HCT116 (cell line): Measurements from ENCODE around the gene PCDHA10. TPM values are rescaled to one million over a fixed set of nuclear protein-coding genes. Genes with fewer than 3 reads are reported as not detected.

ENCODE experiments used
- ATAC-seq: fragments of 200-7000 bp; cut with Tn5 transposase; 2 replicates; pipeline ENCODE4 v1.9.1; 2020; ENCODE audit warnings: mild to moderate bottlenecking, moderate library complexity
- BruUV-seq: library from RNA; stranded (reverse); fragments of 400-500 nt; replicated peaks from 2 replicates; lab custom pipeline; 2021; lab: Mats Ljungman, UMichigan
- CTCF ChIA-PET: fragments of 300-600 bp; sonication (Branson Sonifier 250); formaldehyde crosslinking; loops from one replicate; lab custom pipeline; 2021; ENCODE audit warnings: antibody characterized with exemption; lab: Charles Lee
- POLR2A ChIA-PET: fragments of 300-600, 350-600 bp; sonication (Branson Sonifier 250); formaldehyde crosslinking; loops from one replicate; lab custom pipeline; 2021; ENCODE audit warnings: antibody characterized with exemption; lab: Charles Lee
- RAD21 ChIA-PET, 2 experiments: fragments of 300-600 bp; sonication (Branson Sonifier 250); formaldehyde crosslinking; loops; one replicate each; lab custom pipeline; 2023; ENCODE audit warnings: low total read pairs in 2 of 2; ENCODE audit not compliant: uncharacterized antibody in 2 of 2, unreplicated experiment in 2 of 2, low non-redundant PET in 1 of 2; lab: Charles Lee
- DNase-seq: peaks from one replicate; pipeline ENCODE4 v3.0.0-alpha.2; 2010; ENCODE audit warnings: low read depth, low spot score
- H2AFZ ChIP-seq: fragments of 200-600 bp; shearing (Covaris generic), sonication (generic); 2 replicates; pipeline ENCODE4 v1.6.1; 2017; ENCODE audit warnings: low read depth, mixed run types, mixed read lengths, antibody characterized with exemption, low read length; ENCODE audit not compliant: poor library complexity, severe bottlenecking
- H3K27ac ChIP-seq: 2 replicates; pipeline ENCODE4 v1.5.1; 2012; ENCODE audit warnings: low read depth, low read length
- H3K27me3 ChIP-seq: fragments of 200-600 bp; sonication (generic); 2 replicates; pipeline ENCODE4 v1.6.1; 2016; ENCODE audit warnings: mixed run types, low read length, mixed read lengths; ENCODE audit not compliant: insufficient read depth
- H3K36me3 ChIP-seq, 2 experiments: fragments of 200-500 bp in 1 of 2; fragments of 200-600 bp in 1 of 2; sonication (Bioruptor generic) in 1 of 2; sonication (generic) in 1 of 2; 2 replicates each; pipeline versions ENCODE4 v1.5.1 to v1.6.1; 2014 to 2016; ENCODE audit warnings: low read length in 2 of 2, inconsistent platforms in 1 of 2, mixed read lengths in 1 of 2, mixed run types in 1 of 2; ENCODE audit not compliant: insufficient read depth in 2 of 2, control insufficient read depth in 1 of 2
- H3K4me1 ChIP-seq, 2 experiments: fragments of 200-600 bp in 1 of 2; sonication (generic) in 1 of 2; 2 replicates each; pipeline versions ENCODE4 v1.5.1 to v1.6.1; 2012 to 2017; ENCODE audit warnings: low read length in 2 of 2, inconsistent platforms in 1 of 2, mild to moderate bottlenecking in 1 of 2, mixed read lengths in 1 of 2, mixed run types in 1 of 2, moderate library complexity in 1 of 2; ENCODE audit not compliant: insufficient read depth in 2 of 2, control insufficient read depth in 1 of 2
- H3K4me2 ChIP-seq: fragments of 200-600 bp; sonication (generic); 2 replicates; pipeline ENCODE4 v1.6.1; 2017; ENCODE audit warnings: mixed run types, low read length, mixed read lengths
- H3K4me3 ChIP-seq, 2 experiments: fragments of 200-600 bp in 1 of 2; sonication (generic) in 1 of 2; replicated peaks in 1 of 2; 2 replicates each; pipeline ENCODE4 v1.5.1; 2011 to 2016; ENCODE audit warnings: low read length in 2 of 2, control low read depth in 1 of 2, low read depth in 1 of 2, mild to moderate bottlenecking in 1 of 2, mixed read lengths in 1 of 2, mixed run types in 1 of 2
- H3K79me2 ChIP-seq: fragments of 200-600 bp; sonication (generic); 2 replicates; pipeline ENCODE4 v1.6.1; 2017; ENCODE audit warnings: mild to moderate bottlenecking, mixed run types, low read length, moderate library complexity, mixed read lengths; ENCODE audit not compliant: insufficient read depth
- H3K9ac ChIP-seq: fragments of 200-600 bp; sonication (generic); 2 replicates; pipeline ENCODE4 v1.6.1; 2016; ENCODE audit warnings: low read length, mixed read lengths
- H3K9me2 ChIP-seq: fragments of 200-600 bp; sonication (generic), shearing (Covaris generic); 2 replicates; pipeline ENCODE4 v1.6.1; 2017; ENCODE audit warnings: mixed run types, mild to moderate bottlenecking, moderate library complexity; ENCODE audit not compliant: insufficient read depth
- H3K9me3 ChIP-seq, 2 experiments: fragments of 200-500 bp in 1 of 2; fragments of 200-600 bp in 1 of 2; sonication (Bioruptor generic) in 1 of 2; sonication (generic) in 1 of 2; 2 replicates each; pipeline ENCODE4 v1.6.1; 2014 to 2017; ENCODE audit warnings: low read length in 2 of 2, mixed read lengths in 2 of 2, inconsistent platforms in 1 of 2, low read depth in 1 of 2, mild to moderate bottlenecking in 1 of 2, mixed run types in 1 of 2, moderate library complexity in 1 of 2; ENCODE audit not compliant: control insufficient read depth in 1 of 2, insufficient read depth in 1 of 2
- H4K20me1 ChIP-seq: fragments of 200-600 bp; sonication (generic), shearing (Covaris generic); 2 replicates; pipeline ENCODE4 v1.6.1; 2017; ENCODE audit warnings: mixed run types, mild to moderate bottlenecking, moderate library complexity; ENCODE audit not compliant: insufficient read depth
- CBX3 ChIP-seq: IDR thresholded peaks from 2 replicates; pipeline ENCODE4 v1.6.1; 2012; ENCODE audit warnings: low read depth
- EGR1 ChIP-seq: IDR thresholded peaks from 2 replicates; pipeline ENCODE4 v1.6.1; 2012; ENCODE audit warnings: low read depth
- ELF1 ChIP-seq: IDR thresholded peaks from 2 replicates; pipeline ENCODE4 v1.6.1; 2012; ENCODE audit warnings: low read depth, borderline replicate concordance
- FOSL1 ChIP-seq: IDR thresholded peaks from 2 replicates; pipeline ENCODE4 v1.6.1; 2012; ENCODE audit warnings: low read depth
- JUND ChIP-seq: IDR thresholded peaks from 2 replicates; pipeline ENCODE4 v1.6.1; 2012
- POLR2A ChIP-seq: IDR thresholded peaks from 2 replicates; pipeline ENCODE4 v1.7.0; 2011; ENCODE audit warnings: borderline replicate concordance; ENCODE audit not compliant: insufficient read depth, insufficient read length; ENCODE audit errors: extremely low read depth
- POLR2AphosphoS5 ChIP-seq: IDR thresholded peaks from 2 replicates; pipeline ENCODE4 v1.6.1; 2011; ENCODE audit warnings: mild to moderate bottlenecking, low read depth, low read length, moderate library complexity
- RAD21 ChIP-seq: IDR thresholded peaks from 2 replicates; pipeline ENCODE4 v1.6.1; 2012; ENCODE audit warnings: low read depth, mild to moderate bottlenecking
- SIN3A ChIP-seq: IDR thresholded peaks from 2 replicates; pipeline ENCODE4 v1.6.1; 2012; ENCODE audit warnings: low read depth
- SP1 ChIP-seq: IDR thresholded peaks from 2 replicates; pipeline ENCODE4 v1.6.1; 2012; ENCODE audit warnings: low read depth
- SRF ChIP-seq: IDR thresholded peaks from 2 replicates; pipeline ENCODE4 v1.6.1; 2012; ENCODE audit warnings: low read depth
- YY1 ChIP-seq: IDR thresholded peaks from 2 replicates; pipeline ENCODE4 v1.6.1; 2011; ENCODE audit warnings: low read length, low read depth, moderate library complexity, mild to moderate bottlenecking; ENCODE audit not compliant: insufficient replicate concordance; ENCODE audit errors: extremely low read depth
- intact Hi-C: fragments of 100-400 bp; cut with micrococcal nuclease; formaldehyde crosslinking; loops from 2 replicates; pipeline ENCODE4 v1.10.0; 2022
- total RNA-seq: library from RNA; stranded (reverse); gene quantifications from one replicate; pipeline ENCODE4 v1.2.1, GENCODE V29; 2021; ENCODE audit not compliant: unreplicated experiment
- TF ChIP-seq, protein P1 (sequence below), 3 experiments: fragments of 200-600 bp in 1 of 3; sonication (generic) in 1 of 3; IDR thresholded peaks in 2 of 3; conservative IDR thresholded peaks in 1 of 3; 2 replicates each; pipeline ENCODE4 v1.5.1; 2012 to 2017; ENCODE audit warnings: low read depth in 2 of 3, low read length in 2 of 3, antibody characterized with exemption in 1 of 3, borderline replicate concordance in 1 of 3, control low read depth in 1 of 3, mild to moderate bottlenecking in 1 of 3, mixed read lengths in 1 of 3, mixed run types in 1 of 3, moderate library complexity in 1 of 3; ENCODE audit not compliant: insufficient read depth in 1 of 3
- TF ChIP-seq, protein P2 (sequence below): IDR thresholded peaks from 2 replicates; pipeline ENCODE4 v1.6.1; 2012

PCDHA10 gene
- total RNA-seq, 1 experiment from 2014 or later: 0.05 TPM

DNA sequence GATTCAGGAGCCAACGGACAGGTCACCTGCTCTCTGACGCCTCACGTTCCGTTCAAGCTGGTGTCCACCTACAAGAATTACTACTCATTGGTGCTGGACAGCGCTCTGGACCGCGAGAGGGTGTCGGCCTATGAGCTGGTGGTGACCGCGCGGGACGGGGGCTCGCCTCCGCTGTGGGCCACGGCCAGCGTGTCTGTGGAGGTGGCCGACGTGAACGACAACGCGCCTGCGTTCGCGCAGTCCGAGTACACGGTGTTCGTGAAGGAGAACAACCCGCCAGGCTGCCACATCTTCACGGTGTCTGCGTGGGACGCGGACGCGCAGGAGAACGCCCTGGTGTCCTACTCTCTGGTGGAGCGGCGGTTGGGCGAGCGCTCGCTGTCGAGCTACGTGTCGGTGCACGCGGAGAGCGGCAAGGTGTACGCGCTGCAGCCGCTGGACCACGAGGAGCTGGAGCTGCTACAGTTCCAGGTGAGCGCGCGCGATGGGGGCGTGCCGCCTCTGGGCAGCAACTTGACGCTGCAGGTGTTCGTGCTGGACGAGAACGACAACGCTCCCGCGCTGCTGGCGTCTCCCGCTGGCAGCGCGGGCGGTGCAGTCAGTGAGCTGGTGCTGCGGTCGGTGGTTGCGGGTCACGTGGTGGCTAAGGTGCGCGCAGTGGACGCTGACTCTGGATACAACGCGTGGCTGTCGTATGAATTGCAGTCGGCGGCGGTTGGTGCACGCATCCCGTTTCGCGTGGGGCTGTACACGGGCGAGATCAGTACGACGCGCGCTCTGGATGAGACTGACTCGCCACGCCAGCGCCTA is 1.7 kb downstream of the PCDHA10 start:
- intact Hi-C loops: loop anchor here (10.0 kb wide), 1 partner anchor 707 kb away; no protein-coding TSS in a partner anchor
- RAD21 ChIA-PET: no interaction called here
- H3K79me2 ChIP-seq: no peaks in the 10 kb centered on the region
- no peak overlapping the region for H3K9ac ChIP-seq
- H3K27ac ChIP-seq: no peak overlapping the region
- no peak overlapping the region for H2AFZ ChIP-seq
- BruUV-seq: no TSS peak
- no peaks in the 10 kb centered on the region; a peak in 1 of 4 replicates for H3K9me3 ChIP-seq
- H3K36me3 ChIP-seq: no peaks in the 10 kb centered on the region
- ATAC-seq (no peak), DNase-seq (no peak)
- H3K27me3 ChIP-seq: no peaks in the 10 kb centered on the region
- no peak overlapping the region for H3K4me3 ChIP-seq
- CTCF ChIA-PET: no interaction called here
- no peaks in the 10 kb centered on the region for H3K9me2 ChIP-seq
- TF ChIP-seq RAD21: no peak
- TF ChIP-seq, protein P1, sequence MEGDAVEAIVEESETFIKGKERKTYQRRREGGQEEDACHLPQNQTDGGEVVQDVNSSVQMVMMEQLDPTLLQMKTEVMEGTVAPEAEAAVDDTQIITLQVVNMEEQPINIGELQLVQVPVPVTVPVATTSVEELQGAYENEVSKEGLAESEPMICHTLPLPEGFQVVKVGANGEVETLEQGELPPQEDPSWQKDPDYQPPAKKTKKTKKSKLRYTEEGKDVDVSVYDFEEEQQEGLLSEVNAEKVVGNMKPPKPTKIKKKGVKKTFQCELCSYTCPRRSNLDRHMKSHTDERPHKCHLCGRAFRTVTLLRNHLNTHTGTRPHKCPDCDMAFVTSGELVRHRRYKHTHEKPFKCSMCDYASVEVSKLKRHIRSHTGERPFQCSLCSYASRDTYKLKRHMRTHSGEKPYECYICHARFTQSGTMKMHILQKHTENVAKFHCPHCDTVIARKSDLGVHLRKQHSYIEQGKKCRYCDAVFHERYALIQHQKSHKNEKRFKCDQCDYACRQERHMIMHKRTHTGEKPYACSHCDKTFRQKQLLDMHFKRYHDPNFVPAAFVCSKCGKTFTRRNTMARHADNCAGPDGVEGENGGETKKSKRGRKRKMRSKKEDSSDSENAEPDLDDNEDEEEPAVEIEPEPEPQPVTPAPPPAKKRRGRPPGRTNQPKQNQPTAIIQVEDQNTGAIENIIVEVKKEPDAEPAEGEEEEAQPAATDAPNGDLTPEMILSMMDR (IDR thresholded peaks at IDR 0.05 in 2 of 3, conservative IDR thresholded peaks at IDR 0.05 in 1 of 3; ENCODE audit: borderline replicate concordance in 1 of 3, insufficient read depth in 1 of 3, low read depth in 2 of 3, low read length in 2 of 3): no peak
- no peak for TF ChIP-seq SRF
- no peak for TF ChIP-seq CBX3
- no peak for TF ChIP-seq JUND
- no peak for TF ChIP-seq SP1
- TF ChIP-seq, all 23 proteins: peak for 0
- no peaks in the 10 kb centered on the region for H3K4me1 ChIP-seq
- POLR2A ChIA-PET: no interaction called here
- H4K20me1 ChIP-seq: no peaks in the 10 kb centered on the region
- H3K4me2 ChIP-seq: no peak overlapping the region

DNA sequence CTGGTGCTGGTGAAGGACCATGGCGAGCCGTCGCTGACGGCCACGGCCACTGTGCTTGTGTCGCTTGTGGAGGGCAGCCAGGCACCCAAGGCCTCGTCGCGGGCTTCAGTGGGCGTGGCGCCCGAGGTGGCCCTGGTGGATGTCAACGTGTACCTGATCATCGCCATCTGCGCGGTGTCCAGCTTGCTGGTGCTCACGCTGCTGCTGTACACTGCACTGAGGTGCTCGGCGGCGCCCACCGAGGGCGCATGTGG is 2.2 kb downstream of the PCDHA10 start:
- H3K4me2 ChIP-seq: no peak overlapping the region
- intact Hi-C loops: loop anchor here (10.0 kb wide), 1 partner anchor 707 kb away; no protein-coding TSS in a partner anchor
- H3K27me3 ChIP-seq: no peaks in the 10 kb centered on the region
- H2AFZ ChIP-seq: no peak overlapping the region
- POLR2A ChIA-PET: no interaction called here
- no peaks in the 10 kb centered on the region for H3K36me3 ChIP-seq
- DNase-seq (no peak), ATAC-seq (no peak)
- H3K9me2 ChIP-seq: no peaks in the 10 kb centered on the region
- CTCF ChIA-PET: no interaction called here
- H4K20me1 ChIP-seq: no peaks in the 10 kb centered on the region
- no peak overlapping the region for H3K9ac ChIP-seq
- no peaks in the 10 kb centered on the region for H3K4me1 ChIP-seq
- TF ChIP-seq POLR2A (no peak), SIN3A (no peak), YY1 (no peak), SP1 (no peak), ELF1 (no peak), FOSL1 (no peak), POLR2AphosphoS5 (no peak), JUND (no peak), CBX3 (no peak), EGR1 (no peak)
- TF ChIP-seq, protein P2, sequence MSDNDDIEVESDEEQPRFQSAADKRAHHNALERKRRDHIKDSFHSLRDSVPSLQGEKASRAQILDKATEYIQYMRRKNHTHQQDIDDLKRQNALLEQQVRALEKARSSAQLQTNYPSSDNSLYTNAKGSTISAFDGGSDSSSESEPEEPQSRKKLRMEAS: no peak
- TF ChIP-seq, protein P1 (IDR thresholded peaks at IDR 0.05 in 2 of 3, conservative IDR thresholded peaks at IDR 0.05 in 1 of 3; ENCODE audit: borderline replicate concordance in 1 of 3, insufficient read depth in 1 of 3, low read depth in 2 of 3, low read length in 2 of 3): no peak
- no peaks in the 10 kb centered on the region; a peak in 1 of 4 replicates for H3K9me3 ChIP-seq
- RAD21 ChIA-PET: no interaction called here
- H3K27ac ChIP-seq: no peak overlapping the region
- no peak overlapping the region for H3K4me3 ChIP-seq
- BruUV-seq: no TSS peak
- H3K79me2 ChIP-seq: no peaks in the 10 kb centered on the region
